GM12878 (cell line): Measurements from ENCODE around the gene OLFML2B. TPM values are rescaled to one million over a fixed set of nuclear protein-coding genes. Genes with fewer than 3 reads are reported as not detected.

Source experiments
- ATAC-seq: fragments of 200-7000 bp; cut with Tn5 transposase; 3 replicates; pipeline ENCODE4 v1.9.1; 2020; ENCODE audit warnings: mild to moderate bottlenecking, moderate library complexity
- BruUV-seq: library from RNA; stranded (reverse); fragments of 400-500 nt; replicated peaks from 2 replicates; lab custom pipeline; 2021; lab: Mats Ljungman, UMichigan
- CTCF ChIA-PET: fragments of 300-600 bp; sonication (Branson Sonifier 250); formaldehyde crosslinking; extraction: SDS; loops from one replicate; lab custom pipeline; 2021; ENCODE audit warnings: inconsistent platforms; lab: Yijun Ruan, JAX
- POLR2A ChIA-PET: fragments of 350-600 bp; formaldehyde crosslinking; extraction: SDS; loops from one replicate; lab custom pipeline; 2021; ENCODE audit warnings: inconsistent platforms; lab: Charles Lee
- RAD21 ChIA-PET: fragments of 300-600 bp; sonication (Branson Sonifier 250); formaldehyde crosslinking; loops from one replicate; lab custom pipeline; 2023; ENCODE audit warnings: antibody characterized with exemption; ENCODE audit not compliant: unreplicated experiment; lab: Charles Lee
- SMC1A ChIA-PET: fragments of 300-600 bp; sonication (Branson Sonifier 250); formaldehyde crosslinking; loops from one replicate; lab custom pipeline; 2023; ENCODE audit not compliant: unreplicated experiment, uncharacterized antibody; lab: Charles Lee
- DNase-seq: peaks from one replicate; pipeline ENCODE4 v3.0.0-alpha.2; 2011; ENCODE audit warnings: low read depth, low spot score
- FAIRE-seq: peaks from 3 replicates; lab custom pipeline; 2011; peaks lifted over from hg19 to GRCh38; lab: Jason Lieb, UNC
- H2AFZ ChIP-seq: 2 replicates; pipeline ENCODE4 v1.6.0; 2011; ENCODE audit warnings: low read depth, low read length, control low read depth; ENCODE audit not compliant: control insufficient read depth
- H3K27ac ChIP-seq: 2 replicates; pipeline ENCODE4 v1.5.1; 2011; ENCODE audit warnings: control low read depth; ENCODE audit not compliant: control insufficient read depth, insufficient read depth
- H3K27me3 ChIP-seq, 2 experiments: replicated peaks in 1 of 2; 2 replicates each; pipeline versions ENCODE4 v1.6.0 to v1.6.1; 2011; ENCODE audit warnings: low read length in 1 of 2; ENCODE audit not compliant: control insufficient read depth in 2 of 2, insufficient read depth in 2 of 2
- H3K36me3 ChIP-seq, 2 experiments: 2 replicates each; pipeline ENCODE4 v1.5.1; 2011; ENCODE audit warnings: low read length in 1 of 2; ENCODE audit not compliant: control insufficient read depth in 2 of 2, insufficient read depth in 2 of 2
- H3K4me1 ChIP-seq: 2 replicates; pipeline ENCODE4 v1.6.1; 2011; ENCODE audit warnings: mild to moderate bottlenecking, low read length, moderate library complexity, mixed read lengths; ENCODE audit not compliant: control insufficient read depth, insufficient read depth
- H3K4me2 ChIP-seq: 2 replicates; pipeline ENCODE4 v1.6.0; 2011; ENCODE audit warnings: control low read depth; ENCODE audit not compliant: control insufficient read depth, insufficient read depth
- H3K4me3 ChIP-seq: fragments of 200-600 bp; sonication (generic); 2 replicates; pipeline ENCODE4 v1.5.1; 2016
- H3K79me2 ChIP-seq: 2 replicates; pipeline ENCODE4 v1.6.0; 2011; ENCODE audit warnings: low read length; ENCODE audit not compliant: control insufficient read depth, insufficient read depth
- H3K9ac ChIP-seq: 2 replicates; pipeline ENCODE4 v1.8.0; 2011; ENCODE audit warnings: low read length, control low read depth, mixed read lengths; ENCODE audit not compliant: control insufficient read depth, insufficient read depth
- H3K9me3 ChIP-seq: replicated peaks from 3 replicates; pipeline ENCODE4 v1.5.1; 2011; ENCODE audit warnings: mild to moderate bottlenecking, low read length; ENCODE audit not compliant: control insufficient read depth, insufficient read depth
- H4K20me1 ChIP-seq: 2 replicates; pipeline ENCODE4 v1.6.0; 2011; ENCODE audit not compliant: control insufficient read depth, insufficient read depth
- CHD1 ChIP-seq: IDR thresholded peaks from 2 replicates; pipeline ENCODE4 v1.6.1; 2012; ENCODE audit warnings: low read depth, low read length, improper control_type of control experiment
- CHD4 ChIP-seq: fragments of 200-600 bp; sonication (generic); IDR thresholded peaks from 2 replicates; pipeline ENCODE4 v1.6.1; 2016; ENCODE audit warnings: mild to moderate bottlenecking
- DPF2 ChIP-seq: fragments of 450-650 bp; IDR thresholded peaks from 2 replicates; pipeline ENCODE4 v1.6.1; 2017; ENCODE audit warnings: mild to moderate bottlenecking
- FOS ChIP-seq: IDR thresholded peaks from 3 replicates; pipeline ENCODE4 v1.6.1; 2011; ENCODE audit warnings: borderline replicate concordance; ENCODE audit not compliant: insufficient read length; ENCODE audit errors: extremely low read depth
- KDM1A ChIP-seq: fragments of 200-600 bp; sonication (generic); IDR thresholded peaks from 2 replicates; pipeline ENCODE4 v1.6.1; 2016; ENCODE audit warnings: borderline replicate concordance
- MEF2A ChIP-seq: IDR thresholded peaks from 2 replicates; pipeline ENCODE4 v1.6.1; 2011; ENCODE audit warnings: low read depth, mild to moderate bottlenecking, low read length, moderate library complexity; ENCODE audit not compliant: insufficient read depth
- MYC ChIP-seq: IDR thresholded peaks from 2 replicates; pipeline ENCODE4 v1.6.1; 2011; ENCODE audit warnings: mild to moderate bottlenecking, low read length, moderate library complexity, inconsistent platforms; ENCODE audit not compliant: insufficient read depth, insufficient replicate concordance, insufficient read length, severe bottlenecking
- NFYB ChIP-seq: IDR thresholded peaks from 2 replicates; pipeline ENCODE4 v1.6.1; 2011; ENCODE audit warnings: low read depth, mild to moderate bottlenecking, low read length, improper control_type of control experiment, moderate library complexity; ENCODE audit not compliant: insufficient read depth
- SUZ12 ChIP-seq: fragments of 200-600 bp; sonication (generic); IDR thresholded peaks from one replicate; pipeline ENCODE4 v1.6.1; 2018; ENCODE audit warnings: antibody characterized with exemption, mild to moderate bottlenecking; ENCODE audit not compliant: unreplicated experiment
- WGBS: methylation state at CpG from one replicate; pipeline ENCODE4 v1.1.6; 2016; ENCODE audit warnings: low lambda C conversion rate; ENCODE audit not compliant: insufficient replicate concordance, insufficient coverage; ENCODE audit errors: missing lambda C conversion rate; 5-methylcytosine and 5-hydroxymethylcytosine counted together
- in situ Hi-C: fragments of 300-500 bp; cut with MboI; formaldehyde crosslinking; loops from 9 replicates; pipeline ENCODE4 v1.14.3; 2018; ENCODE audit warnings: mixed read lengths
- intact Hi-C: fragments of 100-400 bp; cut with micrococcal nuclease; formaldehyde crosslinking; loops from one replicate; pipeline ENCODE4 v1.14.2; 2022; ENCODE audit not compliant: unreplicated experiment
- polyA plus RNA-seq, 11 experiments: library from polyadenylated mRNA; depleted of rRNA in 4 of 11; unstranded in 6 of 11; stranded (reverse) in 5 of 11; fragments of >200 nt; fragmentation: Nextera tagmentation in 4 of 11; fragmentation: Illumina TruSeq in 1 of 11; extraction: Ambion mirVana in 4 of 11; extraction: Trizol in 1 of 11; gene quantifications; 1 replicate in 1 of 11; 2 replicates in 10 of 11; pipeline versions ENCODE4 v1.2.1 to v1.2.3, GENCODE V29; 2011 to 2016; ENCODE audit warnings: inconsistent platforms in 2 of 11, missing spikeins in 2 of 11, low read depth in 1 of 11
- total RNA-seq, 4 experiments: library from RNA; depleted of rRNA in 3 of 4; stranded (reverse); fragments of >200 nt in 3 of 4; fragmentation: Illumina TruSeq in 1 of 4; extraction: Trizol in 1 of 4; gene quantifications; 2 replicates each; pipeline versions ENCODE4 v1.2.1 to v1.2.3, GENCODE V29; 2013 to 2021

OLFML2B gene
- total and polyA plus RNA-seq, 10 of the 15 experiments (the other 5 are each of a cell fraction or from before 2014, with no cell fraction given): not detected

- in situ Hi-C loops: no loop called here
- Histone ChIP-seq H3K27ac (no peak overlapping the region), H3K36me3 (no peaks in the 10 kb centered on the region), H3K9me3 (no peaks in the 10 kb centered on the region), H3K4me1 (no peaks in the 10 kb centered on the region), H3K79me2 (no peaks in the 10 kb centered on the region), H3K9ac (no peak overlapping the region), H2AFZ (no peak overlapping the region), H3K27me3 (no peaks in the 10 kb centered on the region), H4K20me1 (no peaks in the 10 kb centered on the region), H3K4me2 (no peak overlapping the region), H3K4me3 (no peak overlapping the region)
- no peak for ATAC-seq
- POLR2A ChIA-PET: no interaction called here
- CTCF ChIA-PET: interaction anchor here (1.3 kb wide), 1 partner anchor 10 kb away, joined by 3 read pairs; no protein-coding TSS in a partner anchor
- no TSS peak for BruUV-seq
- TF ChIP-seq KDM1A: no peak
- no peak for TF ChIP-seq MYC
- no peak for TF ChIP-seq SUZ12
- TF ChIP-seq NFYB: no peak
- TF ChIP-seq CHD1: no peak
- TF ChIP-seq CHD4: no peak
- no peak for TF ChIP-seq DPF2
- TF ChIP-seq FOS: no peak
- no peak for TF ChIP-seq MEF2A
- SMC1A ChIA-PET: interaction anchor here (1.0 kb wide), 1 partner anchor 10 kb away, joined by 3 read pairs; no protein-coding TSS in a partner anchor
- no peak for FAIRE-seq
- DNase-seq: no peak
- RAD21 ChIA-PET: no interaction called here
- intact Hi-C loops: no loop called here
- WGBS: 0% methylated on average over 1 of the region's 1 CpG
Observed at GRCh38 chr1:162046921-162047320, 23.3 kb upstream of the OLFML2B start.
